ENCODE measurements around the gene KRTAP10-12.

The KRTAP10-12 gene

DNA sequence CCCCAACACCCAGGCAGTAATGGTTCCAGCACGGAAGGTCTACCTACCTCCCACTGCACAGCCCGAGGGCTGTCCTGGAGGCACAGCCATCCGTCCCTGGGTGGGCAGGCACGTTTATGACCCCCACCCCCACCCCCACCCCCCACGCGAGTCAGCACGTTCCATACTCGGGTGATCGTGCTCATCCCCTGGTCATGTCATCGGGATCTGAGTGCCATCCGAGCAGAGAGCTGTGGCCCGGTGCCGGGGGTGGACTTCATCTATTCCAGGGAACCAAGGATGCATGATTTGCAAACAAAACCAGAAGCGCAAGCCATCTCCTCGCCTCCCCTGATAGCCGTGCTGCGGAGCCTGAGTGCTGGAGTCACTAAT lies 13.3 kb downstream of the KRTAP10-12 start:
- TF ChIP-seq POLR2A (IDR thresholded peaks at IDR 0.05; ENCODE audit: low read depth, low read length) (no peak), TAF1 (IDR thresholded peaks at IDR 0.05; ENCODE audit: borderline replicate concordance, low read depth, low read length) (no peak), POLR2AphosphoS5 (IDR thresholded peaks at IDR 0.05; ENCODE audit: low read depth, low read length) (no peak)
- DNase-seq (ENCODE audit: insufficient read length) (no peak), FAIRE-seq (no peak)

DNA sequence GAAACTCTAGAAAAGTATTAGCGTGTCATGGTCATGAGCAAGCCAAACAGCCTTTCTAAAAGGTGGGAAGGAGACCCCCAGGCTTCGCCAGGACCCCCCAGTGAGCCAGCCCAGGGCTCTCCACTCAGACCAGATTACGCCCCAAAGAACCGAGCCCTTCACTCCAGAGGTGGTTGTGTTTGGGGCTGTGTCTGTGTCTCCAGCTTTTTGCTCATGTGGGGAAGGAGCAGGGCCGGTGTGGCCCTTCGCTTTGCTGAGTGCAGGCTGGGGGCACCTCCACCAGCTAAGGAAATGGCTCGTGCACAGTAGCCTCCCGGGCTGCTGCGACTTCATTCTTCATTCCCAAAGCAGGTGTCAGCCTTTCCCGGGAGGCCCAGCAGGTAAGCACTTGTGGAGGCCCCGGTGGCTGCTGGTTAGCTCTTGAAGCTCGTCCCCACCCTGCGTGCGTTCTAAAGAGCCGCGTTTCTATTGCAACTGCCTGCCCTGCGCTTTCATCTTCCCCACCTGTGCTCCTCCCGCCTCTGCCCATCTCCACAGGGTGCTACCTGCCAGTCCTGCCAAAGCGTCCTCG lies 13.9 kb downstream of the KRTAP10-12 start:
- TF ChIP-seq POLR2A (IDR thresholded peaks at IDR 0.05; ENCODE audit: low read depth, low read length) (no peak), TAF1 (IDR thresholded peaks at IDR 0.05; ENCODE audit: borderline replicate concordance, low read depth, low read length) (no peak), POLR2AphosphoS5 (IDR thresholded peaks at IDR 0.05; ENCODE audit: low read depth, low read length) (no peak)
- no peak for DNase-seq (ENCODE audit: insufficient read length)
- no peak for FAIRE-seq

DNA sequence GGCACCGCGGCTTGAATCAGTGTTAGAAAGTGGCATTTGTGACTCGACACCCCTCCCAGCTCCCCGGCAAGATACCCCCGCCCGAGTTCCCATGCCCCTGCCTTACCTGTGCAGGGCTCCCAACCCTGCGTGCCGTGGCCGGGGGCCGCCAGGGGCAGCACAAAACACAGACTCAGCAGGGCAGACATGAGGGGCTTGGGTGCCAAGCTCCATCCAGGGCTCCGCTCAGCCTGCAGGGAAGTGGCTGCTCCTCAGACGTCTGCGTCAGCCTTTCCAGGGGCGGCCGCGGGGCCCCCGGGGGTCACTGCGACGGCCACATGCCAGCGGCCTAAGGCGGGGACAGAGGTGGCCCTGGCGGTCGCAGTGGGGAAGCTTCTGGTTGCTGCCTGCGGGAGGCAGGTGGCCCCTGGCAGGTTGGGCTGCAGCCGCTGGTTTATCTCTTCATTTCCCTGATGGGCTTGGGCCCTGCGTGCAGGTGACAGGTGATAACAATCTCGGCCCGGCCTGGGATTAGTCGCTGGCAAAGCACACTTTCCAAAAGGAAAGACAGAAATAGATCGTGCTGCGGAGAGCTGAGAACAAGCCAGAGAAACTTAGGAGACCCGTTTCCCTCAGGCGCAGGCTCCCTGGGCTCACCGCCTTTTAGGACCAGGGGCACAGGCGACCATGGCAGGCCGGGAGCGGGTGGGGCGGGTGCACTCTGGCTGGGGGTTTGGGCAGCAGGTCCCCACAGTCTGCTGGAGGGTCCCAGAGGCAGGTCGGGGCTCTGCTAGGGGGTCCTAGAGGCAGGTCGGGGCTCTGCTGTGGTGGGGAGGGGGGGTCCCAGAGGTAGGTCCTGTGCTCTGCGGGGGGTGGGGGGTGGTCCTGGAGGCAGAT lies 14.6 kb downstream of the KRTAP10-12 start, which contains the start of gene TSPEAR:
TSS of gene TSPEAR (minus strand) at position 246 of the 876 bp plus-strand sequence. CDS start at position 188, 58 bp downstream.
- FAIRE-seq (no peak), DNase-seq (ENCODE audit: insufficient read length) (no peak)
- TF ChIP-seq POLR2A (IDR thresholded peaks at IDR 0.05; ENCODE audit: low read depth, low read length) (no peak), POLR2AphosphoS5 (IDR thresholded peaks at IDR 0.05; ENCODE audit: low read depth, low read length) (no peak)

DNA sequence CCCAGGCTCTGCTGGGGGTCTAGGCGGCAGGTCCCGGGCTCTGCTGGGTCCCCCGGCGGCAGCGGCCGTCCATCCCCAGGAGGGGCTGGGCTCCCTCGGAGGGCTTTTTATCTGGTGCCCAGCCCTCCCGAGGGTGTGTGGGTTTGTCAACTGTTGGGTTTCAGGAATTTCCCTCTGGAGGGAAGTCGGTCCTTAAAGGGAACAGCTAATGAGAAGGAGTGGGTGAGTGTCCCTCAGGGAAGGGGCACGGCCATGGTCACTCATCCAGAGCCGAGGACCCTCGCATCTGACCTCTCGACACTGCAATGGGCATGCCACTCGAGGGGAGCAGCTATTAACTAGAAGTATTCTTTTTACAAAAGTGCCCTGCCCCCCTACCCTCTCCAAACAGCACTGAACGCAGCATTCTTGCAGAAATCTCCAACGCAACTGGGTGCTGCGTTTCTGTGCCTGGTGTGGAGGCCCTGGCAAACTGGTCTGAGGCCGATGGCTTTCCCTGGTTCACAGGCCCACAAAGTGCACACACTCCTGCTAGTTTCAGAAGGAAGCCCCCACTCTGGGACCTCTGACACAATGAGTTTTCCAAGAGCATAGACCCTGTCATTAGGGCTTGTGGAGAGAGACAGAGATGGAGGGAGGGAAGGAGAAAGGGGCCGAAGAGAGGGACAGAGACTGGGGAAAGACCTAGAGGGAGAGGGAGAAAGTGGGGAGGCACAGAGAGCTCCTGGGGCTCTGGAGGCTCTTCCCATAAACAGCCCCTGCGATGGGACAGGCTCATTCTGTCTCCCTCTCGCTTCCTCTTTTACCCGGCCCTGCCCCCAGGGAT lies 15.4 kb downstream of the KRTAP10-12 start:
- no peak for DNase-seq (ENCODE audit: insufficient read length)
- no peak for FAIRE-seq
- TF ChIP-seq TAF1 (IDR thresholded peaks at IDR 0.05; ENCODE audit: borderline replicate concordance, low read depth, low read length) (no peak), POLR2AphosphoS5 (IDR thresholded peaks at IDR 0.05; ENCODE audit: low read depth, low read length) (no peak), POLR2A (IDR thresholded peaks at IDR 0.05; ENCODE audit: low read depth, low read length) (no peak)

DNA sequence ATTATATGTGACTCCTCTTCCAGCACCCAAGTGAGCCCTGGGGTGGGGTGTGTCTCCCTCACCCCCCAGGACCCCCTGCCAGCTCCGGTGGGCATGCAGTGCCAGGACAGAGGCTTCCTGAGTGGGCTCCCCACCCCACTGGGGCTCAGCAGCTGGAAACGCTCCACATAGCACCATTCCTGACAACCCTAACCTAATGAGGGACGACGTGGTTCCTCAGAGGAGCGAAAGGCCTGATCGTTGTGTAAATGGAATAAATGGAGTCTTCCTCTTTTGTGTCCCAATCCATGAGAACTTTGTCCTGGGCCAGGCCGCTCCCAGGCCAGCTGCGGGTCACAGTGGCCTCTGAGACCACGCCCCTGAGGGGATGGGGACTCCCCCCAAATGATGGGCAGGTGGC lies 16.2 kb downstream of the KRTAP10-12 start:
- FAIRE-seq: no peak

DNA sequence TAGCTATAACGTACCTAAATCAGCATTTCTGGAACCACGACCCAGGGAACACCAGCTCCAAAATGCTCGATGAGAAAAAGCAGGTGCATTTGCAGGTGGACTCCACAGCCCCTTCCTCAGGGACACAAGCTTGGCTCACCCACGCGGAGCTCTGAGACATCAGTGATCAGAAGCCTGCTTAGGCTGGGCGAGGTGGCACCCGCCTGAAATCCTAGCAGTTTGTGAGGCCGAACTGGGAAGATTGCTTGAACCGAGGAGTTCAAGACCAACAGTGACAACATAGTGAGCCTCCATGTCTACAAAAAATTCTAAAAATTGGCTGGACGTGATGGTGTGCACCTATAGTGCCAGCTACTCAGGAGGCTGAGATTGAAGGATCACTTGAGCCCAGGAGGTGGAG lies 16.9 kb downstream of the KRTAP10-12 start:
- FAIRE-seq: no peak
- TF ChIP-seq POLR2AphosphoS5 (IDR thresholded peaks at IDR 0.05; ENCODE audit: low read depth, low read length) (no peak), POLR2A (IDR thresholded peaks at IDR 0.05; ENCODE audit: low read depth, low read length) (no peak), TAF1 (IDR thresholded peaks at IDR 0.05; ENCODE audit: borderline replicate concordance, low read depth, low read length) (no peak)
- no peak for DNase-seq (ENCODE audit: insufficient read length)

More for the DNA sequence above, 16.2 kb downstream of the KRTAP10-12 start:
- TF ChIP-seq TAF1 (IDR thresholded peaks at IDR 0.05; ENCODE audit: borderline replicate concordance, low read depth, low read length) (no peak), POLR2AphosphoS5 (IDR thresholded peaks at IDR 0.05; ENCODE audit: low read depth, low read length) (no peak), POLR2A (IDR thresholded peaks at IDR 0.05; ENCODE audit: low read depth, low read length) (no peak)
- no peak for DNase-seq (ENCODE audit: insufficient read length)

DNA sequence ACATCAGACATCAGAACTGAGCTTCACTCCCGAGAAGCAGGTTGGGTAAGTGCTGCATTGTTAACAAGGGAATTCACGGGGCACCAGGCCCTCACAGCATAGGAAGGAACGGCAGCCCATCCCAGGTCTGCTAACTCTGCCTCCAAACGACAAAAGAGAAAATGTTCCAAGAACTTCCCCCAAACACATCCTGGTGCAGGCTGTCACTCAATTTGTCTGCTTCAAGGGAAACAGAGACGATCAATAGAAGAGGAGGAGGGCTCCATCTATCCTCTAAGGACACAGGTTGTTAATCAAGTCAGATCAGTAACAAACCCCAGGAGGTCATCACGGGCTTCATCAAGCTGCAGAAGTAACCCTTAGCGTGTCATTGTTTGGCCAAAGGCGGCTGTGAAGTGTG lies 17.9 kb downstream of the KRTAP10-12 start:
- TF ChIP-seq POLR2AphosphoS5 (IDR thresholded peaks at IDR 0.05; ENCODE audit: low read depth, low read length) (no peak), TAF1 (IDR thresholded peaks at IDR 0.05; ENCODE audit: borderline replicate concordance, low read depth, low read length) (no peak), POLR2A (IDR thresholded peaks at IDR 0.05; ENCODE audit: low read depth, low read length) (no peak)
- no peak for DNase-seq (ENCODE audit: insufficient read length)
- FAIRE-seq: no peak

DNA sequence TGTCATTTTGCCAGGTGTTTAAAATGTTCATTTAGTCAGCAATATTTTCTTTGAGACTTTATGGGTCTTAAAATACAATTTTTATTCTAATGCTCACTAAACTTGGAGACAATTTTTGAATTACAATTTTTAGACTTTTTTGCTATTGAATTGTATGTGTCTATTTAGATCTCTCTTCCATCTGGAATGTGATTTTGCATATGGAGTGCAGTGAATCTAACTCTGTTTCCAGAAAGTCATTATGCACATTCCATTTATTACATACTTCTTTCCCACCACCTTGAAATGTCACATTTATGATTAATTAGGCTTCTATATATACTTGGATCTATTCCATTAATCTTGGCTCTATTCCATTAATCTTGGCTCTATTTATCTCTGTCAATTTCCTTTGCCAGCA lies 20.0 kb downstream of the KRTAP10-12 start:
- FAIRE-seq: no peak
- no peak for DNase-seq (ENCODE audit: insufficient read length)
- TF ChIP-seq POLR2AphosphoS5 (IDR thresholded peaks at IDR 0.05; ENCODE audit: low read depth, low read length): no peak
- no peak for TF ChIP-seq POLR2A (IDR thresholded peaks at IDR 0.05; ENCODE audit: low read depth, low read length)
- TF ChIP-seq TAF1 (IDR thresholded peaks at IDR 0.05; ENCODE audit: borderline replicate concordance, low read depth, low read length): no peak

DNA sequence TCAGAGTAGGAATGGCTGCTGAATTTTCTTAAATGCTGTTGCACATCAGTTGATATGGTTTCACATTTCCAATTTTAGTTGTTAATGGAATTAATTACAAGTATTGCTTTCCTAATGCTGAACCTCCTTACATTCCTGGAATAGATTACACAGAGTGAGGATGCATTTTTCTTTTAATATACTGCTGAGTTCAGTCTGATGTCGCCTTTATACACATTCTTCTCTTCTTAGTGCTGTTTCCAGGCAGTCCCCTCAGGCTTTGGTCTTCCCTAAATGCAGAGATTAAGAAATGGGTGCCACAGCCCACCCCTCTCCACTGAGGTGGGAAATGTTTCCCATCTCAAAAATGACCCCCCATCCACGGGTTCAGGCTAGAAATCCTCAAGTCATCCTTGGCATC lies 21.1 kb downstream of the KRTAP10-12 start:
- no peak for DNase-seq (ENCODE audit: insufficient read length)
- TF ChIP-seq POLR2AphosphoS5 (IDR thresholded peaks at IDR 0.05; ENCODE audit: low read depth, low read length) (no peak), TAF1 (IDR thresholded peaks at IDR 0.05; ENCODE audit: borderline replicate concordance, low read depth, low read length) (no peak), POLR2A (IDR thresholded peaks at IDR 0.05; ENCODE audit: low read depth, low read length) (no peak)
- FAIRE-seq: no peak

DNA sequence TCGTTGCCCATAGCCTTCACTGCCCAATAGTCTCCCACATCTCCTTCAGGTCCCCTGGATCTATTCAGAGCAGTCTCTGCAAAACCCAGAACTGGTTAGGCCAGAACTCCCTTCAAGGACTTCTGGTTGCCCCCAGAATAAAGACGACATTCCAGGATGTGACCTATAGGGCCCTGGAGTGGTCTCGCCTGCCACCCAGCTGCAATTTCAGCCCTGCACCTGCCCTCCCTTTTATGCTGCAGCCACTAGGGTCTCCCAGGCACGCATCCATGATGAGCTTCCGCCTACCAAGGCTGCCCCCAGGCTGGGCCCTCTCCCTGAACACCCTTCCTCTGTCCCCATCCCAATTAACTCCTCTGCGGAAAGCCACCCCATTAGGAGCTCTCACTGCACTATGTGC lies 21.6 kb downstream of the KRTAP10-12 start:
- DNase-seq (ENCODE audit: insufficient read length): no peak
- FAIRE-seq: no peak
- TF ChIP-seq TAF1 (IDR thresholded peaks at IDR 0.05; ENCODE audit: borderline replicate concordance, low read depth, low read length) (no peak), POLR2AphosphoS5 (IDR thresholded peaks at IDR 0.05; ENCODE audit: low read depth, low read length) (no peak), POLR2A (IDR thresholded peaks at IDR 0.05; ENCODE audit: low read depth, low read length) (no peak)

DNA sequence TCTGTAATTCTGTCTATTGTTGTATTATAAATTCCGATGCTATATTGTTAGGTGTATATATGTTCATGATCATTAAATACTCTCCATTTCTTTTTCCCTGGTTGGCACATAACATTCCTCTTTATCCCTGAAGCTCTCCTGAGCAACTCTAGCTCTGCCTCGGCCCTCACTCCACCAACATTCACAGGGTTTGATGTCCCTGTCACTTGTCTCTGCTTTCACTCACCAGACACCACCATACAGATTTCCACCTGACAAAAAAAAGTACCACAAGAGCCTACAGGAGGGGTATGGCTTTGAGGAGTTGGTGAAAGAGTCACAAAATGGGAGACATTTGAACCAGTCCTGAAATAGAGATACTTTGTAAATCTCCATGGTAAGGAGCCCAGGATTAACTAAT lies 23.2 kb downstream of the KRTAP10-12 start:
- no peak for DNase-seq (ENCODE audit: insufficient read length)
- FAIRE-seq: no peak
- TF ChIP-seq POLR2A (IDR thresholded peaks at IDR 0.05; ENCODE audit: low read depth, low read length): no peak
- TF ChIP-seq TAF1 (IDR thresholded peaks at IDR 0.05; ENCODE audit: borderline replicate concordance, low read depth, low read length): no peak
- TF ChIP-seq POLR2AphosphoS5 (IDR thresholded peaks at IDR 0.05; ENCODE audit: low read depth, low read length): no peak

Data from GM12892 (cell line).